NCI-H187 treated with DMSO at 0.1 percent for 48 hours (cell line): ENCODE results near the gene IFI44L.

Source experiments
- DNase-seq: peaks from one replicate; lab custom pipeline; 2025; lab: John Stamatoyannopoulos, UW

The IFI44L gene

GRCh38 chr1:78688697-78689096 lies 68.4 kb downstream of the IFI44L start:
- DNase-seq: no peak

DNA sequence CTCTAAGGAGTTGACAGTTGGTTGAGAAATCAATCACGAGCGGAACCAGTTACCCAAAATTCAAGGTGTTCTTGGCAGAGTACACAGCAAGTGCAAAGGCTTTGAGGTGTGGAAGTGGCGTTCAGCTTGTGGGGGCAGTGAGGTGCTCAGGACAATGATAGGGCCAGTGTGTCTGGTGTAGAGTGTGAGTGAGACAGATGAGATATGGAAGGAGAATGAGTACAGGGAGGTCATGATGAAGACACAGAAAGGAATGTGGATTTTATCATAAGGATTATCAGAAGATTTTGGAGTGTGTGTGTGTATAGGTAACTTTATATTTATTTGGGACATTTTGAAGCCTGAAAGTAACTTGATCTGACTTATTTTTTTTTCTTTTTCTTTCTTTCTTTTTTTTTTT lies 70.3 kb downstream of the IFI44L start:
- DNase-seq: no peak

GRCh38 chr1:78691995-78692747 lies 71.9 kb downstream of the IFI44L start:
- no peak for DNase-seq
